LHCN-M2 (cell line): Measurements from ENCODE around the gene BCCIP. TPM values are rescaled to one million over a fixed set of nuclear protein-coding genes. Genes with fewer than 3 reads are reported as not detected.

Experiments
- DNase-seq: peaks from one replicate; pipeline ENCODE4 v3.0.0-alpha.2; 2012; ENCODE audit warnings: low read depth
- polyA plus RNA-seq: library from polyadenylated mRNA; unstranded; fragments of >200 nt; gene quantifications from one replicate; pipeline ENCODE4 v1.2.1, GENCODE V29; 2012; ENCODE audit warnings: missing spikeins
- total RNA-seq: library from RNA; depleted of rRNA; stranded (reverse); fragments of >200 nt; gene quantifications from 2 replicates; pipeline ENCODE4 v1.2.3, GENCODE V29; 2014; rRNA removed

BCCIP gene
- total RNA-seq = 66.9 and 68.1 TPM in 2 replicates
- 34.4 TPM for polyA plus RNA-seq

GRCh38 chr10:125822878-125823662, at the start of gene BCCIP, which contains the start of gene UROS:
TSS of gene BCCIP (plus strand) at chr10:125823546. CDS start at chr10:125823558, 12 bp downstream.
TSS of gene UROS (minus strand) at chr10:125823258. CDS start at chr10:125816499, 6,759 bp downstream.
- DNase-seq = peak; percentile 83

GRCh38 chr10:125773687-125774543, 49.4 kb upstream of the BCCIP start:
- DNase-seq = no peak

- DNase-seq = no peak
Measured at GRCh38 chr10:125774581-125775191, 48.7 kb upstream of the BCCIP start.

- DNase-seq = no peak
Measured at GRCh38 chr10:125775491-125776106, 47.7 kb upstream of the BCCIP start, which contains the start of gene MMP21. TSS of gene MMP21 (minus strand) at chr10:125775821. CDS start at chr10:125775821, 0 bp downstream.

GRCh38 chr10:125777806-125778205, 45.5 kb upstream of the BCCIP start:
- no peak for DNase-seq

- no peak for DNase-seq
Measured at GRCh38 chr10:125778556-125778955, 44.8 kb upstream of the BCCIP start.

- peak; percentile 46 for DNase-seq
Measured at GRCh38 chr10:125779403-125780327, 43.7 kb upstream of the BCCIP start.

GRCh38 chr10:125781374-125781773, 42.0 kb upstream of the BCCIP start:
- DNase-seq = no peak

GRCh38 chr10:125782054-125782453, 41.3 kb upstream of the BCCIP start:
- no peak for DNase-seq

GRCh38 chr10:125782616-125783015, 40.7 kb upstream of the BCCIP start:
- no peak for DNase-seq

- DNase-seq = no peak
Measured at GRCh38 chr10:125783408-125783807, 39.9 kb upstream of the BCCIP start.

GRCh38 chr10:125783957-125784356, 39.4 kb upstream of the BCCIP start:
- no peak for DNase-seq

- no peak for DNase-seq
Measured at GRCh38 chr10:125785791-125786190, 37.6 kb upstream of the BCCIP start.

- DNase-seq = no peak
Measured at GRCh38 chr10:125788156-125789034, 35.0 kb upstream of the BCCIP start.

GRCh38 chr10:125792342-125793300, 30.7 kb upstream of the BCCIP start:
- DNase-seq = no peak

- DNase-seq = no peak
Measured at GRCh38 chr10:125795128-125795527, 28.2 kb upstream of the BCCIP start.

GRCh38 chr10:125795637-125796190, 27.6 kb upstream of the BCCIP start:
- no peak for DNase-seq

- DNase-seq = no peak
Measured at GRCh38 chr10:125797424-125797823, 25.9 kb upstream of the BCCIP start.
